Measurements from ENCODE around the gene FAM171A1. TPM values are rescaled to one million over a fixed set of nuclear protein-coding genes. Genes with fewer than 3 reads are reported as not detected.

The FAM171A1 gene
- polyA plus RNA-seq, 1 donor (not counting 4 experiments of a cell fraction or from before 2014, with no cell fraction given), result 8.8 TPM

DNA sequence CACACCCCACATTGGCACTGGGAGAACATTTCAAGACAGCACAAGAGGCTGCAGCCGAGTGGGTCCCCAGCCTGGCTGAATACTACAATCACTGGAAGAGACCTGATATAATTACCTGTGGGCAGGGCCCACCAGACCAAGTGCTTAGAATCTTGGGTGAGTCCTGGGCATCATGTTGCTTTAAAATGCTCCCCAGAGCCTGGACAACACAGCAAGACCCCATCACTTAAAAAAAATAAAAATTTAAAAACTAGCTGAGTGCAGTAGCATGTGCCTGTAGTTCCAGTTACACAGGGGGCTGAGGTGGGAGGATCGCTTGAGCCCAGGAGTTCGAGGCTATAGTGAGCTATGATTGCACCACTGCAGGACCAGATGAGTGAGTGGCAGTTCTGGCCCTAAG, 28.1 kb downstream of the FAM171A1 start:
- no peak overlapping the region for H3K4me2 ChIP-seq (ENCODE audit: control insufficient read depth, extremely low read depth, insufficient read depth, low read depth, low read length)
- DNase-seq (ENCODE audit: low read depth, low spot score), result no peak
- H3K79me2 ChIP-seq (ENCODE audit: control insufficient read depth, insufficient read depth, low read length), result peaks cover 10% of the 10 kb centered on the region
- FAIRE-seq, result no peak
- no peak overlapping the region for H3K27ac ChIP-seq (ENCODE audit: control insufficient read depth, insufficient read depth, low read length)
- no peaks in the 10 kb centered on the region for H3K9me3 ChIP-seq (ENCODE audit: control insufficient read depth, low read depth, low read length)
- TF ChIP-seq EZH2 (IDR thresholded peaks at IDR 0.05; ENCODE audit: low read length), result no peak
- TF ChIP-seq, protein P1, sequence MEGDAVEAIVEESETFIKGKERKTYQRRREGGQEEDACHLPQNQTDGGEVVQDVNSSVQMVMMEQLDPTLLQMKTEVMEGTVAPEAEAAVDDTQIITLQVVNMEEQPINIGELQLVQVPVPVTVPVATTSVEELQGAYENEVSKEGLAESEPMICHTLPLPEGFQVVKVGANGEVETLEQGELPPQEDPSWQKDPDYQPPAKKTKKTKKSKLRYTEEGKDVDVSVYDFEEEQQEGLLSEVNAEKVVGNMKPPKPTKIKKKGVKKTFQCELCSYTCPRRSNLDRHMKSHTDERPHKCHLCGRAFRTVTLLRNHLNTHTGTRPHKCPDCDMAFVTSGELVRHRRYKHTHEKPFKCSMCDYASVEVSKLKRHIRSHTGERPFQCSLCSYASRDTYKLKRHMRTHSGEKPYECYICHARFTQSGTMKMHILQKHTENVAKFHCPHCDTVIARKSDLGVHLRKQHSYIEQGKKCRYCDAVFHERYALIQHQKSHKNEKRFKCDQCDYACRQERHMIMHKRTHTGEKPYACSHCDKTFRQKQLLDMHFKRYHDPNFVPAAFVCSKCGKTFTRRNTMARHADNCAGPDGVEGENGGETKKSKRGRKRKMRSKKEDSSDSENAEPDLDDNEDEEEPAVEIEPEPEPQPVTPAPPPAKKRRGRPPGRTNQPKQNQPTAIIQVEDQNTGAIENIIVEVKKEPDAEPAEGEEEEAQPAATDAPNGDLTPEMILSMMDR (optimal IDR thresholded peaks at IDR 0.05 in 1 of 3, IDR thresholded peaks at IDR 0.05 in 1 of 3, conservative IDR thresholded peaks at IDR 0.05 in 1 of 3; ENCODE audit: extremely low read depth in 1 of 3, insufficient read depth in 2 of 3, low read length in 3 of 3), result no peak
- no peaks in the 10 kb centered on the region for H3K9me1 ChIP-seq (ENCODE audit: control insufficient read depth, extremely low read depth, insufficient read depth, low read length)
- peaks cover 6% of the 10 kb centered on the region for H3K4me1 ChIP-seq (ENCODE audit: control insufficient read depth, extremely low read depth, insufficient read depth, low read length)
- H4K20me1 ChIP-seq (ENCODE audit: control insufficient read depth, extremely low read depth, insufficient read depth, low read length), result no peaks in the 10 kb centered on the region
- no peaks in the 10 kb centered on the region for H3K36me3 ChIP-seq (ENCODE audit: control insufficient read depth in 2 of 2, extremely low read depth in 1 of 2, insufficient read depth in 2 of 2, low read length in 2 of 2)
- dilution Hi-C loops (cut with MboI; ENCODE audit: extremely low pct_ligation_motif_present, low sequenced_read_pairs), result no loop called here
- H3K9ac ChIP-seq (ENCODE audit: control insufficient read depth, extremely low read depth, insufficient read depth, low read length), result no peak overlapping the region
- no peak overlapping the region for H3K4me3 ChIP-seq (ENCODE audit: control insufficient read depth in 2 of 3, extremely low read depth in 1 of 3, insufficient read depth in 2 of 3, low read depth in 1 of 3, low read length in 3 of 3)
- no peak overlapping the region for H2AFZ ChIP-seq (ENCODE audit: control insufficient read depth, low read length)
- no peaks in the 10 kb centered on the region for H3K27me3 ChIP-seq (ENCODE audit: control insufficient read depth, extremely low read depth, insufficient read depth, low read length)

DNA sequence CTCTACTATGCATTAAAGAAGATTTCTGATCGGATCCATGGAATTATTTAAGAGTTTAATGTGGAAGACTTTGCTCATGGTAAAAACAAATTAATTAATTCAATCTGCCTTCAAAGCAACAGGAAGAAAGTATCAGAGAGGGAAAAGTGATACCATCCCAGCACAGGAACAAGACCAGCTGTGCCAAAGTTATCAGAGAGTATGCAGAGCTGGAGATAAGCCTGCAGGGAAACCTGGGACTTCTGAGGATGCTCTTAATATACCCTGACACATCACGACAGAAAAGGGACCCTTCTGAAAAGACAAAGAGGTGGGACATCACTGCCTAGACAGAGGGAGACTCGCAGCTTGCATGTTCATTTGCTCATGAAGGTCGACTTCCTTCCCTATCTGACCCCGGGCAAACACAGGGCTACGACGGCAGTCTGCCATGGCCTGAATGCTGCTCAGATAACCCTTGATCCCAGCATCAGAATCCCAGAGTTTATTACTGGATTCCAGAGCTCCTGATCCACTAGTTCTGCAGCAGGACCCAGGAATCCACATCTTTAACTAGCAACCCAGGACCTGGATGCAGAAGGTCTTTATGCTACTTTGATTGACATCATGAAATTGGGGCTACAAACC, 29.5 kb downstream of the FAM171A1 start:
- TF ChIP-seq EZH2 (IDR thresholded peaks at IDR 0.05; ENCODE audit: low read length), result no peak
- TF ChIP-seq, protein P1 (optimal IDR thresholded peaks at IDR 0.05 in 1 of 3, IDR thresholded peaks at IDR 0.05 in 1 of 3, conservative IDR thresholded peaks at IDR 0.05 in 1 of 3; ENCODE audit: extremely low read depth in 1 of 3, insufficient read depth in 2 of 3, low read length in 3 of 3), result no peak
- Histone ChIP-seq H3K27ac (ENCODE audit: control insufficient read depth, insufficient read depth, low read length) (no peak overlapping the region), H3K9me3 (ENCODE audit: control insufficient read depth, low read depth, low read length) (no peaks in the 10 kb centered on the region), H3K27me3 (ENCODE audit: control insufficient read depth, extremely low read depth, insufficient read depth, low read length) (no peaks in the 10 kb centered on the region), H3K36me3 (ENCODE audit: control insufficient read depth in 2 of 2, extremely low read depth in 1 of 2, insufficient read depth in 2 of 2, low read length in 2 of 2) (no peaks in the 10 kb centered on the region), H2AFZ (ENCODE audit: control insufficient read depth, low read length) (no peak overlapping the region), H3K4me2 (ENCODE audit: control insufficient read depth, extremely low read depth, insufficient read depth, low read depth, low read length) (no peak overlapping the region), H4K20me1 (ENCODE audit: control insufficient read depth, extremely low read depth, insufficient read depth, low read length) (no peaks in the 10 kb centered on the region), H3K9ac (ENCODE audit: control insufficient read depth, extremely low read depth, insufficient read depth, low read length) (no peak overlapping the region), H3K4me1 (ENCODE audit: control insufficient read depth, extremely low read depth, insufficient read depth, low read length) (peaks cover 6% of the 10 kb centered on the region), H3K79me2 (ENCODE audit: control insufficient read depth, insufficient read depth, low read length) (peaks cover 10% of the 10 kb centered on the region), H3K4me3 (ENCODE audit: control insufficient read depth in 2 of 3, extremely low read depth in 1 of 3, insufficient read depth in 2 of 3, low read depth in 1 of 3, low read length in 3 of 3) (no peak overlapping the region), H3K9me1 (ENCODE audit: control insufficient read depth, extremely low read depth, insufficient read depth, low read length) (no peaks in the 10 kb centered on the region)
- no peak for FAIRE-seq
- dilution Hi-C loops (cut with MboI; ENCODE audit: extremely low pct_ligation_motif_present, low sequenced_read_pairs), result no loop called here
- no peak for DNase-seq (ENCODE audit: low read depth, low spot score)
